IPS DF 4.7 (cell line): ENCODE data around the gene DACT3.
"Not testable (repeated sequence)": the region's sequence is repeated elsewhere in the genome, so short reads cannot be mapped to it uniquely, and the experiment has no call there.

Experiments used
- DNase-seq: peaks from one replicate; pipeline ENCODE4 v3.0.0-alpha.2; 2013; ENCODE audit warnings: low spot score; ENCODE audit errors: extremely low read depth

DACT3 gene

DNA sequence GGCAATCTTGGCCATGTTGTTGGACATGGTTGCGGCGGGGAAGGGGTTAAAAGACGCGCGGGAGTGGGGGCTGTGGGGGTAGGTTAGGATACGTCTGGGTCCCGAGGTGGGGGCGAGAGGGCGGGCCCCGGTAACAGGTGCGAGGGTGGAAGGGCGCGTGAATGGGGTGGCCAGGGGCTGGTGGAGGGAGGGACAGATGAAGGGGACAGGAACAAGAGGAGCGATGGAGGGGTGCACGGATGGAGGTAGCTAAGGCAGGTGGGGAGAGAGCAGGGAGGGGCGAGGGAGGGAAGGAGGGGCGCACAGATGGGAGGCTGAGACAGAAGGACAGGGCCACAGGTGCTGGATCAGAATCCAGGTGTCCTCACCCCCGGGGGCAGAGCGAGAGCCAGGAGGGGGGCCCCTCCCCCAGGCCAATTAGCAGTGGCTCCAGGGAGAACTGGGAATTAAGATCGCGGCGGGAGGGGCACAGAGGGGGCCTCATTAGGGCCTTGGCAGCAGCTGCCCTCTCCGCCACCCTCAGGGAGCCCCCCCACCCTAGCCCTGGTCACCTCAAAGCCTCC is 26.2 kb downstream of the DACT3 start:
- no peak for DNase-seq

DNA sequence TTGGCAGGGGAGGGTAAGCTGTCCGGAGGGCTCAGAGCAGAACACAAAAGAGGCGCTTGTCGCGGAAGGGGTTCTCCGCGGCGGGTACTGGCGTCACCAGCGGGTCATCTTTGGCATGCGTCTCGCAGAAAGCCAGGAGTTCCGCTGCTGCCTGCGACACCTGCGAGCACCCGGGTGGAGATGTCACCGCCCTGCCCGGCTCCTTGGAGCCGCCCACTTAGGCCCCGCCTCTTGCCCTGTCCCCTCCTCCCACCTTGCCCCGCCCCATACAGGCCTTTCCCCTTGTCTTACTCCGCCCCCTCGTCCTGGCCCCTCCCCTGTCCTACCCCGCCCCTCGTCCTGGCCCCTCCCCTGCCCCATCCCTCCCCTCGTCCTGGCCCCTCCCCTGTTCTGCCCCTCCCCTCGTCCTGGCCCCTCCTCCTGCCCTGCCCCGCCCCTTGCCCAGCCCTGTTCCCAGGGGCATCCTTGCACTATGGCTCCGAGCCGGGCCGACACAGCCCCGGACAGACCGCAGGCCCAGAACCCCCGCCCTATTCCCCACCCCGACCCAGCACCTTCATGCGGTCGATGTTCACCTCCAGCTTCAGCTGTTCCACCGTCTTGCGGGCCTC is 26.8 kb downstream of the DACT3 start:
- no peak for DNase-seq

DNA sequence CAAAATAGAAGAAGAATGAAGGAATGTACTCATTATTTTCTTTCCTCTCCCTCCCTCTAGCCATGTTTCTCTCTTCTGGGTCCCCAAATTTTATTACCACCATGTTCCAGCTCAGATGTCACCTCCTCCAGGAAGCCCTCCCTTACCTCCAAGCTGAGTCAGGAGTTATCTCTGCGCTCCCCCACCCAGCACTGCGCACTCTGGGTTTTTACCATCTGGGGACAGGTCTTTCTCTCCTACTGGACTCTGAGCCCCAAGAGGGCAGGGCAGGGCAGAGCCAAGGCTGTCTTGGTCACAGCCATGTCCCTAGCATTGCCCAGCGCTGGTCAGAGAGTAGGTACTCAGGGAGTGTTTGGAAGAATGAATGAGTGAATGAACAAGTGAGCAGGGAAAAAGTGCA is 27.9 kb downstream of the DACT3 start:
- DNase-seq = no peak

DNA sequence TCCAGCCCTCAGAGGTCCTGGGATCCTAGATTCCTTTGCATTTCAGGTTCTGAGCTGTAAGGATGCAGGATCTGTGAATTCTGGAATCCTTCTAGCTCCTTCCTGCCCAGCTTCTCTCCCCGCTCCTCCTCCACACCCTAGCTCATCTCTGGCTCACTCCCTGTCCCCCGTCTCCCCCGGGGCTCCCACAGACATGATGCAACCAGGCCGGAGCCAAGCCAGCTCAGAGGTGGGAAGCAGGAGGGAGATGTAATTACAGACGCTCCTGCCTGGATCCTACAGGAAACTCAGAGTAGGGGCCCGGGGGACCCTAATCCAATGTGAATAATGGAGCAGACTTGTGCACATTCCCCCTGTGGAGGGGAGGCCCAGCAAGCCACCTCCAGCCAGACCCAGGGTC is 29.5 kb downstream of the DACT3 start:
- DNase-seq = no peak

DNA sequence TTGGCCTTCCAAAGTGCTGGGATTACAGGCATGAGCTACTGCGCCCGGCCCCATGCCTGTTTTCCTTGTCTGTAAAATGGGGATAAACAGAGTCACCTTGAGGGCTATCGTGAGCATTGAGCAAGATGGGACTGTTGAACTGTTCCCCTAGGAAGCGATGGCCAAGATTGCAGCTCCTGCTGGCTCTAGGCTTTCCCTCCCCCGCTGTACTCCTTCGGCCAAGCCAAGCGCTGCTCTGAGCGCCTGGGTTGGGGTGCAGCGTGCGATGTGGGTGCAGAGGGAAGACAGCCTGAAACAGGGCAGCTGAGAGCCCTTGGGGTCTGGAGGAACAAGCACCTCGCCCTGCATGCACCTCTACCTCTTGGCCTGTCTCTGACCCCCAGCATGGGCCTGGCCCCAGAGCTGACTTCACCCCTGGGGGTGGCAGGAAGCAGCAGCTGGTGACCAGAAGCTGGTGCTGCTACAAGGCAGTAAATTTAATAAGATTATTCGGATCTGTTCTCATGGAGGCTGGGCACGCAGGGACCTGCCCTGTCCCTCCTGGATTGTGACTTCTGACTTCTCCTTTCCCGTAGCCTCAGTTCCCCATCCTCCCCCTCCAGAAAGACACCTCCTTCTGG is 30.3 kb downstream of the DACT3 start:
- DNase-seq = no peak

DNA sequence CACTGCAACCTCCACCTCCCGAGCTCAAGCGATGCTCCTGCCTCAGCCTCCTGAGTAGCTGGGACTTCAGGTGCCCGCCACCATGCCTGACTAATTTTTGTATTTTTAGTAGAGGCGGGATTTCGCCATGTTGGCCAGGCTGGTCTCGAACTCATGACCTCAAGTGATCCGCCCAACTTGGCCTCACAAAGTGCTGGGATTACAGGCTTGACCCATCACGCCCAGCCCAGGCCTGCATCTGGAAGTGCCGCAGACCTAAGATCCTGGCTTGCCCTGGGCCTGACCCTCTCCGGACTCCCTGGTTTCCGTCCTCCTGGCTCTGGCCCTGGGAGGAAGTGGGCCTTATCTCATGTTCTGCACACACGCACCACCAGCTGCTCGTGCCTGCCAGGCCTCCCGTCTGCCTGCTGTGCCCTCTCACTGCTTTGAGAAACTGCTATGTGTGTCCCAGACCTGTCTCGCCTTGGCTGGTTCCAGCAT is 31.4 kb downstream of the DACT3 start:
- no peak for DNase-seq

DNA sequence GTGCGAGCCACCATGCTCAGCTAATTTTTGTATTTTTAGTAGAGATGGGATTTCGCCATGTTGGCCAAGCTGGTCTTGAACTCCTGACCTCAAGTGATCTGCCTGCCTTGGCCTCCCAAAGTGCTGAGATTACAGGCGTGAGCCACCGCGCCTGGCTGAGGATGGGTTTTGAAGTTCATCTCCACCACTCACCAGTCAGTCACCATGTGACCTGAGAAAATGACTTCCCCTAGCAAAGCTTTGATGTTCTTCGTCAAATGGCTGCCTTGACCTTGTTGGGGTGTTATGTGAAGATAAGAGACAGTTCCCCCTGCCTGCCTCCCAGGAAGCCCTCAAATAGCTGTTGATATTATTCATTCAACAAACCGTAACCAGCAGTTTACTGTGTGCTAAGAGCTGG is 32.0 kb downstream of the DACT3 start:
- not testable (repeated sequence) for DNase-seq

DNA sequence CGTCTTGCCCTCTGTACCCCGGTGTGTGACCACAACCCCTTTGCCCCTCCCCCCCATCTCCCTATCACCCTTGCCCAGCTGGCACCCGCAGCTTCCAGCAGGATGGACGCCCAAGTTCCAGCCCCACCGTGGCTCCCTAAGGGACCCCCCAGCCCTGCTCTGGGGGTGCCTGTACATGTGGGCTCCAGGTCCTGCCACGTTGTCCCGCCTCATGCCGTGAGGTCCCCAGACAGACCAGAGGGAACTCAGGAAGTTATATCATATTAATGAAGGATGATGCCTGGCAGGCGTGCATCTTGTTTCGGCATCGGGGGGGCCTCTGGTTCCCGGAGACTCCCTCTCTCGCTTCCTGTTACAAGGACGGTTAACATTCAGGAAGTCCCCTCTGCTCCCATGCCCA is 34.5 kb downstream of the DACT3 start:
- DNase-seq = no peak

DNA sequence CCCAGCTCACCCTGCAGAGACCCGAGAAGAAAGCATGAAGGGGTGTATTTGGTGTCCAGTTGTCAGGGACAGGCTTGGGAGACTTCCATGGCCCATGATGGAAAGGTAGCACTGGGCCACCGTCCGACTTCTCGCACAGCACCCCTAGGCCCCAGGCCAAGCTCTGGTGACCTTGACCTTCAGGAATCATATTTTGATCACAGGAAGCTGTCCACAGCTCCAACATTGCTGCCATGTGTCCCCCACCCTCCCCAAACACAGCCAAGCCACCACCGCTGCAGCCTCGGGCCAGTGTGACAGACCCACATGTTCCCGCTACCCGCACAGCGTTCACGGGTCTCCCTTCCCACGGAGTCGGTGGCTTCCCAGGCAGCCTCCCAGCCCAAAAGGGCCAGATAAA is 35.3 kb downstream of the DACT3 start:
- no peak for DNase-seq

DNA sequence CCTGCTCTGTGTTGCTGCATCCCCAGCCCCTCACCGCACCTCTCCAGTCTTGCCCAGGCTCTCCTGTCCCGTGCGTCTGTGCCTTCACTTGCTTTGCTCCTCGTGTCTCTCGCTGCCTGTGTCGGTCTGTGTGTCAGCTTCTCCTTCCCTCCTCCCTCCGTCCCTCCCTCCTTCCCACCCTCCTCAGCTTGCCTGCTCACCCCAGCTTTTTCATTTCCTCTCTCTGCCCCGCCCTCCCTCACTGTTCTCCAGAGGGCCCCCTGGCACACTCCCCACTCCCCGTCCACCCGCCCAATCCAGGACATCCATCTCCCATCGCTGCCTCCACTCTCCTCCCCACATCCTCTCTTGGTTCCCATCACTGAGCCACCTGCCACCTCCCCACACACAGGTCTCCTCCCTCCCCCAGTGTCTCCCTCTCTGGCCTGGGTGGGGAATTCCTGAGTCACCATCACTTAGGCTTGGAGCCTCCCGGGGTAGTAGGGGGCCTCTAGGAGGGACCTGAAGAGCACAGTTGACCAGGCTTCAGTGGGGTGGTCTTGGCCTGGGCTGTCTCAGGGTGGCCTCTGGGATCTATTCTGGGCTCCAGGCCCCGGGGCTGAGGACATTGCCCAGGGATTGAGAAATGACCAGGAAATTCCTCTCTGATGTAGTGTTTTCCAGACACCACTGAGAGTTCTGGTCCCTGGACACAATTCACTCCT is 35.9 kb downstream of the DACT3 start, which contains the start of gene PTGIR:
Gene PTGIR, minus strand, starts transcription at position 132 of the 704 bp plus-strand sequence. CDS start 864 bp downstream, outside the sequence.
- DNase-seq = no peak

DNA sequence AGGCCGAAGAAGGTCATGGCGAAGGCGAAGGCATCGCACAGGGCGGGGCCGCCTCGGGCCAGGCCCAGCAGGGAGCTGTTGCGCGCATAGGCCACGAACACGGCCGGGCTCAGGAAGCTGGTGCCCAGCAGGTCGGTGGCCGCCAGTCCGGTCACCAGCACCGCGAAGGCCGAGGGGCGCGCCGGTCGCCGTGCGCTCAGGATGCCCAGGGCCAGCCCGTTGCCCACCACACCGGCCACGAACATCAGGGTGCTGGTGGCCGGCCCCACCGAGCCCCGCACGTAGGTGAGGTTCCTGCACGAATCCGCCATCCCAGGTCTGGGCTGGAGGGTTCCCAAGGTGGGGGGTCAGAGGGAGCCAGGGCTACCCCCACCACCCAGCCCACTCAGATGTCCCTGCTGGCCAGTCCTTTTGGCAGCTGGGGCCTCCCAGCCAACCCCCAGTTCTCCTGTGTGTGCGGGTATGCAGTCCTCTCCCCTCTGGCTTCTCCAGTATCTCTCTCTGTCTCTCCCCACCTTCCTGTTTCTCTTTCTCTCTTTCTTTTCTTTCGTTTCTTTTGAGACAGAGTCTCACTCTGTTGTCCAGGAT is 37.0 kb downstream of the DACT3 start:
- no peak for DNase-seq

DNA sequence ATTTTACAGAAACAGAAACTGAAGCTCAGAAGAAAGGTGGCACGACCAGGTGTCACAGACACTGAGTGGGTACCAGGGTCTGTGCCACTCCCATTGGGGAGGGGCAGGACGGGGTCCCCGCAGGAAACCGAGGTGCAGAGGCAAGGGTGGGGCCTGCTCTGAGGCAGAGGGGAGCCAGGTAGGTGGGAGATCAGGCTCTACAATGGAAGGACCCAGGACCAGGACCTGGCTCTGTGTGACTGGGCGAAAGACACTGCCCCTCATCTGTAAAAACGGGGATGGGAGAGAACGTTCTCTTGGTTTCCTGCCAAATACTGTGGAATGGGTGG is 38.9 kb downstream of the DACT3 start:
- no peak for DNase-seq

DNA sequence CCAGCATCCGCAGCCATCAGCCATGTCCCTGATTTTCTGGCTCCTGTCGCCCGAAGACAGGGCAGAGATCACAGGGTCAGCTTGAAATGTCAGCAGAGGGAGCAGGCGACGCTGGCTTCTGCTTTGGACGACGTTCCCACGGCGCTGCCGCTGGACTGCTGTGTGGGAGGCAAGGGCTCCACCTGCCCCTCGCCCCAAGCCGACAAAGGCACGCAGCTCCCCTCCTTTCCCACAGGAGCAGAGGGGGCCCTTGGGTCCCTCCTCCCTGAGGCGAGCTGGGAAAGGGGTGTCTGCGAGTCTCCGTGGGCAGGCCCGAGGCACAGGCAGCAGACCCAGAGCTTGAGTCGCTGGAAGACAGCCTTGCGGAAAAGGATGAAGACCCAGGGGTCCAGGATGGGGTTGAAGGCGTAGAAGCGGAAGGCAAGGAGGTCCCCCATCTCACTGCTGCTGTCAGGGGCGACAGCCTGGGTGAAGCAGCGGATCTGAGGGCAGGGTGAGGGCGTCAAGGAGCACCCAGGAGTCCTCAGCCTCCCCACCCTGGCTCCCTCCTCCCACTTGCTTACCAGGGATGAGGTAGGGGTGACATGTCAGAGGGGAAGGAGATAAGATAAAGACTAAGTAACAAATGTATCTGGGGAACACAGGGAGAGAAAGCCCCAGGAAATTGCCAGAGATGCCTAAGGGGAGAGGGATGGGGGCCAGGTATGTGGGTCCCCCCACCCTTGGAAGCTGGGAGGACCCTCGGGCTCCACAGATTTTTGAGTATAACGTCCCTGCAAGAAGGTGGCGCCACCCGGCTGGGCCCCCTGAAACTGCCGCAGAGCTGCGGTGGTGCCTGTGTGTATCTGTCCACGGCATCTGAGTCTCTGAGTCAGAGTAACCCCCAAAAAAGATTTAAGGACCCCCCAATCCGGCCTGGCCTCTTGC is 39.5 kb downstream of the DACT3 start:
- no peak for DNase-seq

DNA sequence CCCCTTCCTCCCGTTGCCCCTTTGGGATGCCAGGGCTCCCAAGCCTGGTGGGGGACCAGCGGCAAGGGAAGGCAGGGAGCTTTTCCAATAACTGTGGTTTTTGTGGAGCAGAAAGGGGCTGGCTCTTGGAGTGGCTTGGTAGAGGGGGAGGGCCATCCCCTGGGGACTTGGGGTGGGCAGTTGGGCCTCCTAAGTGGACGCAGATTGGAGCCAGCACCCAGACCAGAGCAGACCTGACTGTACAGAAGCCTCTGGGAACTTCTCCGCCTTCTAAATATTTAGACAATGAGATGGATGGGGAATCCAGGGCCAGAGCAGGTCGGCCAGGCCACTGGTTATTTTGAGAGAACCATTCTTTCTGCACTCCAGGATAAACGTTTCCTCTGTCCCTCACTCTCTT is 40.3 kb downstream of the DACT3 start:
- no peak for DNase-seq

DNA sequence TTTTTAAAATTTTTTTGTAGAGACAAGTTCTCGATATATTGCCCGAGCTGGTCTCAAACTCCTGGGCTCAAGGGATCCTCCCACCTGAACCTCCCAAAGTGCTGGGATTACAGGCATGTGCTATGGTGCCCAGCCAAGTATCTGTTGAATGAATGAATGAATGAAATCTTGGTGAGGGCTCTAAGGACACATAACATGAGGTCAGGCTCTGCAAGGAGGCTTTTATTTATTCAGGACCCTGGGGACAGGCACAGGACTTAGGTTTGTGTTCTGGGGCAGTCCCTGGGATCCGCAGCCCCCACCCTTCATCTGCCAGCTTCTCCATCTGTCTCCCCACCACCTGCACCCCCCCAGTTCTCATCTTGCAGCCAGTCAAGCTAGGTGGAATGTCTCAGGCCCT is 40.7 kb downstream of the DACT3 start:
- DNase-seq = no peak

DNA sequence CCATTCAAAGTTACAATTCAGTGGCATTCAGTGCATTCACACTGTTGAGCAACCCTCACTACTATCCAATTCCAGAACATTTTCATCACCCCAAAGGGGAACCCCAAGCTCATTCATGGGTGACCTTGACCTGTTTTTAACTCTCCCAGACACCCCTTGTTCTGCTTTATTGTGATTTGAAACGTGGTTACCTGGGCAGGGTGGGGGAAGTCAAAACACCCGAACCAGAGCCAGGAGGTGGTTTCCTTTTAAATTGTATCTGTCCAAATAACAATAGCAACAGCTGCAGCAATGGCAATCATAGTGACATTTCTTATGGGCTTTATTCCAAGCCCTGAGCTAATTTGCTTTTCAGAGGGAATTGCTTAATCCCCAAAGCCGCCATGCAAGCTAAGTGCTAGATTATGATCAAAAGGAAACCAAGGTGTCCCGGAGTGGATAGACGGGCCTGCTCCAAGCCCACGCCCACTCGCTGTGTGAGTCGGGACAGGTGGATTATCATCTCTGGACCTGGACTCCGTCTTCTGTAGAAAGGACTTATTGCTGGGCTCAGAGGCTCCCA is 42.2 kb downstream of the DACT3 start:
- DNase-seq = no peak

DNA sequence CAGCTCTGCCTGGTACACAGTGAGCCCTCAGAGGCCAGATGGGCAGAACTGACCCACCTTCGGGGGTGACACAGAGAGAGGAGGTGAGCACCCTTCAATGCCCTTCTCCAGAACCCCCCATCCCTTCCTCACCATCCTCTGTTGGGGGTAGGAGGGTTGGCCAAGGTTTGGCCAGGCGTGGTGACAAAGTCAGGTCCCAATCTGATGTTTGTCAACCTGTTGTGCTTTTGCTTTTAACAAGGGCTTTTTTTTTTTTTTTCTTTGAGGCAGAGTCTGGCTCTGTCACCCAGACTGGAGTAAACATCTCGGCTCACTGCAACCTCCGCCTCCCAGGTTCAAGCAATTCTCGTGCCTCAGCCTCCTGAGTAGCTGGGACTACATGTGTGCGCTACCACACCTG is 43.4 kb downstream of the DACT3 start:
- DNase-seq = no peak

DNA sequence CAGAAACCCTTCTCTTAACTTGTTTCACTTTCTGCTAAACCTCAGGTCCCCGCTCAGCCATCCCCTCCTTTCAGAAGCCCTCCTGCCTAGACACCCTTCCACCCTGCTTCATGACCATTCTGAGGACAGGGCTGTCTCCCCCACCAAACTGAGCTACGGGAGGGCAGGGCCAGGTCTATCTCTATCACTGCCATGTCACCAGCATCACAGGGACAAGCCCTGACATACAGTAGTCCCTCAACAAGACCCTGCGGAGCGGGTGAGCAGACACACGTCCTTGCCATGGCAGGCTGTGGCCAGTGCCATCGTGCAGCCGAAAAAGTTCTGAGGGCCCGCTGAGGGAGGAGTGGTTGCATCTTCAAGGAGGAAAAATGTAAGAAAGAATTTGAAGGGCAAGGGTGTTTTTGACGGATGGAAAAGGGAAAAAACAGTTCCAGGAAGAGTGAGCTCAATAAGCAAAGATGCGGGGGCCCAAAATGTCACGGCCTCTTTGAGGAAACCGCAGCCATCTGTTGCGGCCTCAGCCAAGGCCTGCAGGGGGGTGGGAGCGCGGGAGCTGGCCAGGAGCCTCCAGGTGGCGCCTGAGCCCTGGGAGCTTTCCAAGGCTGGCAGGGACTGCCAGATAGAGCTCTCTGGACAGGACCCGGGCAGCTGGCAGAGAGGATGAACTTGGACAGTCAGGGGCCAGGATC is 44.2 kb downstream of the DACT3 start:
- DNase-seq = no peak

DNA sequence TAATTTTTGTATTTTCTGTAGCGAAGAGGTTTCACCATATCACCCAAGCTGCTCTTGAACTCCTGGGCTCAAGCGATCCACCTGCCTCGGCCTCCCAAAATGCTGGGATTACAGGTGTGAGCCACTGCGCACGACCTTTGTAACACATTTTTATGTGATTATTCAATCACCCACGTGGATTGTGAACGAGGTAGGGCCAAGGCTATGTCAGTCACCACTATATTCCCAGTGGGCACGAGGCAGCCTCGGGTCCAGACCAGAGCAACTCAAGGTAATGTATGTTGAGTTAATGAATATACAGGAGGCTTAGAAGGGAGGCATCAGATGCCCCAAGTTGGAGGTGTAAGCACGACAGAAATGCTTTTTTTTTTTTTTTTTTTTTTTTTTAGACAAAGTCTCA is 45.0 kb downstream of the DACT3 start:
- DNase-seq = no peak

DNA sequence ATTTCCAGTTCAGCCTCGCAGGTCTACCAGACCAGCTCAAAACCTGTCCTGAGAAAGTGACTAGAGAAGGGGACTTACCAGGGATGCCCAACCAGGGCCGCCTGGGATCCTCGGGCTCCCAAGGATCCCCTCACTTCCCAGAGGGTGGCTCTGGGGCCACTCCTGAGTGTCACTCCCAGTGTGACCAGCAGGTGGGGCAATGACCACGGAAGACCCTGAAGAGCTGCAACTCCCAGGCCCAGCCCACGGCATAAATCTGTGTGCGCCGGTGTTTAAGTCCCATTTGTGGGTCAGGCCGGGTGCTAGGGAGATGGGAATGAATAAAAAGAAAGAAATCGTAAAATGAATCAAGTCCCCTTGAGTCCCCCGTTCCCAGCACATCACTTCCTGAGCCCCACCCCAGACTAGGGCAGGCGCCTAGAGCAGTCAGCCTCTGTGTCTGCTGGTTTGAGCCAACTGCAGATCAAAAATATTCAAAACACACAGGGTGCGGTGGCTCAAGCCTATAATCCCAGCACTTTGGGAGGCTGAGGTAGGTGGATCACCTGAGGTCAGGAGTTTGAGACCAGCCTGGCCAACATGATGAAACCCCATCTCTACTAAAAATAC is 46.8 kb downstream of the DACT3 start:
- no peak for DNase-seq
